Measurements from ENCODE around the gene CSTB.
"Not testable (repeated sequence)": the region's sequence is repeated elsewhere in the genome, so short reads cannot be mapped to it uniquely, and the experiment has no call there.

The CSTB gene, protein sequence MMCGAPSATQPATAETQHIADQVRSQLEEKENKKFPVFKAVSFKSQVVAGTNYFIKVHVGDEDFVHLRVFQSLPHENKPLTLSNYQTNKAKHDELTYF

DNA sequence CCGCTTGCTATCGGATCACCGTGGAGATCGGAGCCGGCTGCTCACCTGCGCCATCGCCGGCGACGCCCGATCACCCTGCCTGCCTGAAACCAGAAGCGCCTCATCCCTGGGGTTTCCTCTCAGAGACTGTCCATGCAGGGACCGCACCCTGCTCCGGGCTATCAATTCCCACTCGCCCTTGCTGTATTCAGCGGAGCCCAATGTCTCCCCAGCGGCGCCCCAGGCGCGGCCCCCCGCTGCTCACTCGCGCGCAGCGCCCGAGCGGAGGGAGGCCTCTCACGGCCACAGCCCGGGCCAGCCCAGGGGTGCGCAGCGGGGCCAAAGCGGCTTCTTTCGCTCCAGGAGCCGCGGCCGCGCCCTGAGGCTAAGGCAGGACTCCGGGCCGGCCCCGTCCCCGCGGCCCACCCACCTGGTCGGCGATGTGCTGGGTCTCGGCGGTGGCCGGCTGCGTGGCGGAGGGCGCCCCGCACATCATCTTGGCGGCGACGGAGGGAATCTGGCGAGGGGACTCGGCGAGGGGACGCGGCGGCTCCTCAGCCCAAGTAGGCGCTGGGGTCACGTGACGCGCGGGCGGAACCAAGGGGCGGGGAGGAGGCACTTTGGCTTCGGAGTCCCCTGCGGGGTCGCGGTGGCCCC, at the start of gene CSTB:
CSTB (minus strand) TSS at position 514 of the 636 bp plus-strand sequence; CDS start at position 475, 39 bp downstream.
- DNase-seq = peak; percentile 83

DNA sequence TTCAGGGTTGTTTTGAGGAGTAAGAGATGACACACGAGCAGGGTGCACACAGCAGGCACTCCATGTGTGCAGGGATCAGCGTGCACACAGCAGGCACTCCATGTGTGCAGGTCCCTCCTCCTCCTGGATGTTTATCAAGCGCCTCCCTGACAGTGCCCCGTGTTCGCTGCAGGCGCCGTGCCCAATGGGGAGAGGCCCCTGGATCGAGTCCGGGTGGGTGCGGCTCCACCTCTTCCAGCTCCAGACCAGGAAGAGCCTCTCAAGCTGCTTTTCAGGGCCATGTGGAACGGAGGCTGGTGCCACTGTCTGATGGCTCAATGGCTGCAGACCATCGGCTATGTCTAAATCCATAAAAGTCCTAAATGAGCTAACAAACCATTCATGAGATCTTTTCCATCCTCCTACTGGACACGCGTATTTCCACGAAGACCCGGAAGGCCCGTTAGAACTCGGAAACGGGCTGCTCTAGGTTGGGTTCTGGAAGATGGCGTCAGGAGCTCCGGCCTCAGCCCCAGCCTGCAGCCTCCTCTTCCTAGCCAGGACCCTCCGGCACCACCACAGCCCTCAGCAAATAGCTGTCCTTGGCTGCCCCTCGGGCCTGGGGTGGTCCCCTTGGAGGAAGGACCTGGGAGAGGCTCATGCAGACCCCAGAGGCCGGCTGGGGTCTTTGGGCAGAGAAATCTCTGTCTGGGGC, 49.3 kb upstream of the CSTB start:
- DNase-seq = no peak

DNA sequence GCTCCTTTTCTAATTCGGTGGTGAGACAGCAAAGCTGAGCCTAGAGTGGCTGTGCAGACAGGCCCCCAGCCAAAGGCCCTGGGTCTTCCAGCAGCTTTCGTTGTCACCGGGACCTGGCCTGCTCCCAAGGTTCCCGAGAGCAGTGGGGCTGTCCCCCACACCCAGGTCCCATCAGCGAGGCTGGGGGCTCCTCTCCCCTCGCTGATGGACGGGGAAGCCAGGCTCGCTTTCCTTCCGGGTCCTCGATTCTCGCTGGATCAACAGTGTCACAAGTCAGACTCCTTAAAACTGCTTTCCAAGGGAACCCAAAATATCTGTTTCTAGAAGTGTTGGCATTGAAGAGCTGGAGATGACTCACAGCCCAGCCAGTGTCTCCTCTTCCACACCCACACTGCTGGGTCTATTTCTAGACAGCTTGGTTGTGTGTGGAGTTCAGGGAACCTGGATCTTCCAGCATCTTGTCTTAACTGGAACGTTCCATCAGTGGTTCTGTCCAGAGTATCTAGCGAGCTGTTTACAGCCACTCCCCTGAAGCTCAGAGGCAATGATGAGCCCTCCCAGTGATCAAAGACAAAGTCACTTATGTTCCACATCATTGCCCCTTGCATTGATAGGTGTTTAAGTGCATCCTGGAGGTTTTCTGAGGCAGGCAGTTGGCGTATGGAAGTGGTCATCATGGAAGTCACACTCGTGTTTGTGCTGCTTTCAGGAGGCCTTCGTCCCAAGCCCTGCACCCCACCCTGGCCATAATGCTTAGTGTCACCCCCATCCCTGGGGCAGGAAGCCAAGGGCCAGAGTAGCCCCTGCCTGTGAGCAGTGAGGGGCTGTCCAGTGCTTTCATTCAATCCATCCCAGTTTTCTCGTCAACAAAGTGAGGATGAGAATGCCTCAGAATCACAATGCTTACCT, 48.5 kb upstream of the CSTB start:
- DNase-seq = no peak

DNA sequence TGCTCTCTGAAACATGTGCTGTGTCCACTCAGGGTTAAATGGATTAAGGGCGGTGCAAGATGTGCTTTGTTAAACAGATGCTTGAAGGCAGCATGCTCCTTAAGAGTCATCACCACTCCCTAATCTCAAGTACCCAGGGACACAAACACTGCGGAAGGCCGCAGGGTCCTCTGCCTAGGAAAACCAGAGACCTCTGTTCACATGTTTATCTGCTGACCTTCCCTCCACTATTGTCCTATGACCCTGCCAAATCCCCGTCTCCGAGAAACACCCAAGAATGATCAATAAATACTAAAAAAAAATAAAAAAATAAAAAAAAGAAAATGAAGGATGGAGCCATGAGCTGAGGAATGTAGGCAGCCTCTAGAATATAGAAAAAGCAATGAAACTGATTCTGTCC, 46.6 kb upstream of the CSTB start:
- DNase-seq = not testable (repeated sequence)

DNA sequence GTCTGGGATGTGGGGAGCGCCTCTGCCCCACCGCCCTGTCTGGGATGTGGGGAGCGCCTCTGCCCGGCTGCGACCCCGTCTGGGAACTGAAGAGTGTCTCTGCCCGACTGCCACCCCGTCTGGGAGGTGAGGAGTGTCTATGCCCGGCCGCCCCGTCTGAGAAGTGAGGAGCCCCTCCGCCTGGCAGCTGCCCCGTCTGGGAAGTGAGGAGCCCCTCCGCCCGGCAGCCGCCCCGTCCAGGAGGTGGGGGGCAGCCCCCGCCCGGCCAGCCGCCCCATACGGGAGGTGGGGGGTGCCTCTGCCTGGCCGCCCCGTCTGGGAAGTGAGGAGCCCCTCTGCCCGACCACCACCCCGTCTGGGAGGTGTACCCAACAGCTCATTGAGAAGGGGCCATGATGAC, 46.1 kb upstream of the CSTB start:
- DNase-seq = not testable (repeated sequence)

DNA sequence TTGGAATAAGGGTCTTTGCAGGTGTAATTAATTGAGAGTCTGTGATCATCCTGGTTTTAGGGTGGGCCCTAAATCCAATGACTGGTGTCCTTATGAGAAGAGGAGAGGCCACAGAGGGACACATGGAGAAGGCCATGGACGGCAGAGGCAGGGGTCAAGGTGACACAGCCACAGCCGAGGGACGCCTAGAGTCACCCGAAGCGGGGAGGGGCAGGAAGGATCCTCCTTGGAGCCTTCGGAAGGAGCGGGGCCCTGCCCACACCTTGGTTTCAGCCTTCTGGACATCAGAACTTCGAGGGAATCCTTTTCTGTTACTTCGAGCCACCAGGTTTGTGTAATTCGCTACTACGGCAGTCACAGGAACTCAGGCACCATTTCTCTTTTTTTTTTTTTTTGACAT, 44.4 kb upstream of the CSTB start:
- peak; percentile 3 for DNase-seq

DNA sequence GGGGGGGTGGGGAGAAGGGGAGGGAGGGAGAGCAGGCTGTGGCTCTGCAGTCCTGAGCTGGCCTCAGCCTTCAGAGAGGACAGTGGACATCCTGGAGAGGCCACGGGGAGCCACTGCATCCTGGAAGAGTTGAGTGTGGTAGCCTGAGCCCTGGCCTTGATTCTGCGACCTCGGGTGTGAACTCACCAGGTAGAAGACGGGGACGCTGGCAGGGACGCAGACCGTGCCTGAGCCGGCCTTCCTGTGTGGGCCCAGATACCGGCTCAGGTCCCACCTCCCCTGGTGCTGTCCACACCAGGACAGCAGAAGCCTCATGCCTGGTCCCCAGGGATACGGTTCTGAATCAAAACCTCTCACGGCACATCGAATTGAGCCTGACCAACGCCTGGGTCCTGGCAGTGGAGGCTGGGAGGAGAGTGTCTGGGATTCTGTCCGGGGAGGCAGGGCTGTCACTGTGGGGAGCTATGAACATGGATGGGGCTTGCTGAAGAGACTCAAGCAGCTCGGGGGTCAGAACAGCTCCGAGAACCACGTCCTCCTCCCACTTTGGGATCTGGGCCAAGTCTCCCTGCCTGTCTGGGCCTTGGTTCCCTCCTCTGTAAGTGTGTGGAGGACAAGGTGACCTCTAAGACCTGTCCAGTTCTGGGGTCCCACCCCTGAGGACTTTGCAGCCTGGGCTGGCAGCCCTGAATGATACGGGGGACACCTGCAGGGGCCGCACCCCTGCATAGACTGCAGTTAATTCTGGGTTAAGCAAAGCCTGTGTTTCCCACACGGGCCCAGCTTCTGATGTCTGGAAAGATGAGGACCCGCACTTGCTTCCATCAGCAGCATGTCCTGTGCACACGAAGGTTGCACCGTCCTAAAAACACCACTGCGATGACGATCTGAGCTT, 43.6 kb upstream of the CSTB start:
- peak; percentile 10 for DNase-seq

DNA sequence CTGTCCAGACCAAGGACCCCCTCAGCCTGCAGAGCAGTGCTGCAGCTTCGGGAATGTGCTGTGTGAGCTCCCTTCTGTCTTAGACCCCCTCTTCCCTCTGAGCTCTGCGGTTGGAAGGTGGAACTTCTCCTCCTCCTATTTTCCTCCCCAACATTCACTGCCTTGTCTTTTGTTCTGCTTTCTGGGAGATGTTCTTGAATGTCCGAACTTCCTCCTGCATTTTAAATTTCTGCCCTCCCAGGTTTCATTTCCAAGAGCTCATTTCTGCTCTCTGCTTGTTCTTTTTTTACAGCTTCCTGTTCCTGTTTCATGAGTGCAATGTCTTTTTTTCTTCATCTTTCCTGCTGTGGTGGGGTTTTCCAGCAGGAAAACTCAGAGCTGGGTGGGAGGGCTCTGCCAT, 42.6 kb upstream of the CSTB start:
- peak; percentile 26 for DNase-seq

DNA sequence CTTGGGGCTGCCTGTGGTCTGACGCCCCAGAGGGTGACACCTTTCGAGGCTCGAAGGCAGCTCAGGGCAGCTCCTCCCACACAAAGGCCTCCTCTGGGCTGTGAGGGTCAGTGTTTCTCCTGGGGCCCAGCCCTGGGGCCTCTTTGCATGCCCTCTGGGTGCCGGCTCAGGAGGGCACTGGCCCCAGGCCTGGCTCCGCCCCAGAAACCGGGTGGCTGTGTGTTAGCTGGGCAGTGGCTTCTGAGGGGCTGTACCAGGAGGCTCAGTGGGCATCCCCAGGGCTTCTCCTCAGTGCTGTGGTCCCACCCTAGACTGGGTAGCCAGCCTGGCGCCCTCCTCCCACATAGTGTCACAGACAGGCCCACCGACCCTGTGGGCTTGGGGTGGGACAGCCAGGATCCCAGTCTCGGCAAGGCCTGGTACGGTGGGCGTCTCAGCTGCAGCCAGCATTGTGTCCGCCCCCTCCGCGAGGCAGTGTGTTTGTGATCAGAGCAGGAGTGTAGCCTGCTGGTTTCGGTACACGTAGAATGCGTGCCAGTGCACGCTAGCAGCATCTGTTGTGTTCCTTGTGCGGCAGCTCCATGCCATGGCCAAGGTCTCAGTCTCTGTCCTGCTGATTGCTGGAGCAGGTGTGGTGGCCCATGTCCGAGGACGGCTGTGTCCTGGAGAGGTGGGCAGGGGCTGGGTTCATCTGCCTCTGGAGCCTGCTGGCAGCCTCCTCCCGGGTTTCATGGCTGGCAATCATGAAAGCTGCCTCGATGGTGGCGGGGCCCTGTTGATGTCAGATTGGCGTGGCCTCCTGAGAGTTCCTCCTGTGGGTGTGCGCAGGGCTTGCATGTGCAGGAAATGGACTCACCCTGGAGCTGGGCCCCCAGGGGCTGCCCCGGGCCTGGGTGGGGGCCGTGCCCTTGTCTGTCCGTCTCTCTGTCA, 41.3 kb upstream of the CSTB start:
- DNase-seq = peak; percentile 19

DNA sequence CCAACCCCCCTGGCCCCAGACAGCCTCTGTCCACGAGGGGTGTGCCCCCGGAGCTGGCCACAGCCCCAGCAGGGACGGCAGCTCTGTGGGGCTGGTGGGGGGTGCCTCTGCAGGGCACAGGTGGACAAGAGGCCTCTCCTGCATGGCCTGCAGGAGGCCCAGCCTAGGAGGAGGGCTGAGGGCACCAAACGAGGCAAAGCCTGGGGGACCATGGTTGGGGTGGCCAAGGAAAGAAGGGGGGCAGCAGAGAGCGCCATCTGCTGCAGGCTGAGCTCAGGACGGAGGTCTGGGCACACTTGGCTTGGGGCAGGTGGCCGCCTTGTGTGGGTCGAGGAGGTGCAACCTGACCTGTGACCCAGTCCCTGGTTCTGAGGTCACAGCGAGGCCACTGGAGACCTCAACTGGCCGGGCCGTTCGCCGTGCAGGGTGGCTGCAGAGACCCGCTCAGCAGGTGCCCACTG, 40.5 kb upstream of the CSTB start:
- DNase-seq = peak; percentile 27

DNA sequence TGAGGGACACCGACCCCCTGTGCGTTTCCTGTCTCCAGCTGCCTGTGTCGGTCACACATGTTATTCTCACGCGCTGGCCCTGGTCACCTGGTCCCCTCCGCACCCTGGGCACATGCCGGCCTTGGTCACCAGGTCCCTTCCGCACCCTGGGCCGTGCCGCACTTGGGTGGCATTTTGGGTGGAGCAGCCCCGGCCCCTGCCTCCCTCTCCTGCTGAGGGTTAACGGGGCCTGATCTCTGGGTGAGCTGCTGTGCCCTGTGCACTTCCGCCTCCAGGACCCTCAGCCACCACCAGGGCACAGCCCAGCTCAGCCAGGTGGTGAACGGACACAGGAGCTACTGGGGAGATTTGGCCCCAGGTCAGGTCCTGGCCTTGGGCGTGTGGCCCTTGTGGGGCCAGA, 39.9 kb upstream of the CSTB start:
- DNase-seq = no peak

DNA sequence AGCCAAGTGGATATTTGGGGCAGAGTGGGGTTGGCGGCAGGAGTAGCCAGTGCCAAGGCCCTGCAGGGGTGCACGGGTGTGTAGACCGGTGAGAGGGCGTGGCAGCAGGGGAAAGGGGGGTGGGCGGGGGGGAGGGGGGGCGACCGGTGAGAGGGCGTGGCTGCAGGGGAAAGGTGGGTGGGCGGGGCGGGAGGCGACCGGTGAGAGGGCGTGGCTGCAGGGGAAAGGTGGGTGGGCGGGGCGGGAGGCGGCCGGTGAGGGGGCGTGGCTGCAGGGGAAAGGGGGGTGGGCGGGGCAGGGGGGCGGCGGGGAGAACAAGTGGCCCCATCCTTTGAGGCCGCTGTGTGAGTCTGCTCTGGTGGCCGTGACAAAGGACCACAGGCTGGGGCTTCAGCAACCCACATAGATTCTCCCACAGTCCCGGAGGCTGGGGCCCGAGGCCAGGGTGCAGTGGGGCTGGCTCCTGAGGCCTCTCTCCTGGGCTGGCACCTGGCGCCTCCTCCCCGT, 39.1 kb upstream of the CSTB start:
- DNase-seq = no peak

DNA sequence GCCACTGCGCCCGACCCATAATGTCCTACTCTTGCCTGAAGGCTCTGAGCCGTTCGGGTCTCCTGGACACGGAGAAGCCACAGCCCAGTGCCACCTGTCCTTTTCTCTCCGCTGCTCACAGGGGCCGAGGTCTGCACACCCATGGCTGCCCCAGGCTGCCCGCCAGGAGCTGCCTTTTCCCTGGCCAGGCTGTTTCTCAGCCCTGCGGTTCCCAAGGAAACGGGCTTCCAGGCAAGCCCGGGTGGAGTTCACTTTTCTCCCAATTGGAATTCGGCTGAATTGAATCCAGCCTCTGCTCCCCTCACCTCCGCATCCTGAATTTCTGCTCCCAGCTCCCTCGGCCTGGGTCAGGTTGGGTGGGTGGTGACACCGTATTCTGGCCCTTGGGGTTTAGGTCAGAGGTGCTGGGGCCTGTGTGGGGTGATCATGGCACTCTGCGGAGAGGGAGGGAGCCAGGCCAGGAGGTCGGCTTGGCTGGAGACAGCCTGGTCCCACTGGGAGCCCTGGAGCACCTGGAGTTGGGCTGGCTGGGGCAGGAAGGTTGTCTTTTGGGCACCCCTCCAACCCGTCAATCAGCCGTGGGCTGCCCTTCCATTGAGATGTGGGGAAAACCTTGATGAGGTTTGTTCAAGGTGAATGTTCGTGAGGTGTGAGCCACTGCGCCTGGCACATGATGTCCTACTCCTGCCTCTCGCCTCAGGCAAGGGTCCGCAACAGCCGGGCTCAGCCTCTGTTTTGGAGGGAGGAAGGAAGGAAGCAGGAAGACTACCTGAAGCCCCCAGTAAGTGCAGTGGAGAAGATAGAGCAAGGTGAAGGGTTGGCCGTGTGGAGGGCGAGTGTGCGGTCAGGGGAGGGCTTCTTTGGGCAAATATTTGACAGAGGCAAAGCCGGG, 38.4 kb upstream of the CSTB start:
- DNase-seq = no peak

DNA sequence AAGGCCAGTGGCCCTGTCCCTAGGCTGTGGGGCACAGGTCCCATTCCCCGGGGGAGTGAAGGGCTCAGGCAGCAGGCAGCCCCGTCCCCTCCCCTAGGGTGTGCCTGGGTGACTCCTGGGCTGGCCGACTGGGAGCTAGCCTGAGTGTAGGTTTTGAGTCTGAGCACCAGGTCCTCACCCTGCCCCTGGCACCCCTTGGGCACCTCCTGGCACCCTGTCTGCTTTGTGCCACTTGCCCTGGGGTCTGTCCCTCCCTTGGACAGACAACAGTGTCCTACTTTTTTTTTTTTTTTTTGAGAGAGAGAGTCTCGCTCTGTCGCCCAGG, 37.5 kb upstream of the CSTB start:
- no peak for DNase-seq

DNA sequence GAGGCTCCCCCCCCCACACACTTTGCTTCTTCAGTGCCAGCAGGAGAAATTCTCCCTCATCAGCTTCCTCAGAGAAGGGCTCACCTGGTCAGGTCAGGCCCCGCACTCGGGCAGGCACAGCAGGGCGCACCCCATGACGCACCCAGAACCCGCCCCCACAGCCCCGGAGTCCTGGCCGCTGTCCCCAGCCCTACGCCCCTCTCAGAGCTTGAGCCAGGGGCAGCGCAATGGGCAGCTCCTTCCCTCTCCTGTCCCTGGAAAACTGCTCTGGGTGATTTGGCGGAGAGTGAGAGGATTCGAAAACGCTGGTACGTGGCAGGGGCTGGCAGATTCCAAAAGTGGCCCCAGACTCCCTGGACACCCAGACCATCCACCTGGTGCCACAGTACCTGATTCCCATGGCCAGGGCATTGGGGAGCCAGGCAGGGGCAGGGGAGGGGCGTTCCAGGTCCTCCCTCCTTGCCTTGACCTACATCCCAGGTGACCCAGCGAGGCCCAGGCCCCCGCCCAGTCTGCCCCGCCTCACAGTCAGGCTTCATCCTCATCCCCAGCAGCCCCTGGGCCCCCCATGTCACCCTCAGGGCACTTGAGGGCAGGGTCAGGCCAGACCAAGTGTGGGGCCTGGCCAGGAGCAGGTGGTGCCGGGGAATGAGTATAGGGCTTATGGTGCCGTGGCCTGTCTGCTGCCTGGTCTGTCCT, 37.0 kb upstream of the CSTB start:
- no peak for DNase-seq

DNA sequence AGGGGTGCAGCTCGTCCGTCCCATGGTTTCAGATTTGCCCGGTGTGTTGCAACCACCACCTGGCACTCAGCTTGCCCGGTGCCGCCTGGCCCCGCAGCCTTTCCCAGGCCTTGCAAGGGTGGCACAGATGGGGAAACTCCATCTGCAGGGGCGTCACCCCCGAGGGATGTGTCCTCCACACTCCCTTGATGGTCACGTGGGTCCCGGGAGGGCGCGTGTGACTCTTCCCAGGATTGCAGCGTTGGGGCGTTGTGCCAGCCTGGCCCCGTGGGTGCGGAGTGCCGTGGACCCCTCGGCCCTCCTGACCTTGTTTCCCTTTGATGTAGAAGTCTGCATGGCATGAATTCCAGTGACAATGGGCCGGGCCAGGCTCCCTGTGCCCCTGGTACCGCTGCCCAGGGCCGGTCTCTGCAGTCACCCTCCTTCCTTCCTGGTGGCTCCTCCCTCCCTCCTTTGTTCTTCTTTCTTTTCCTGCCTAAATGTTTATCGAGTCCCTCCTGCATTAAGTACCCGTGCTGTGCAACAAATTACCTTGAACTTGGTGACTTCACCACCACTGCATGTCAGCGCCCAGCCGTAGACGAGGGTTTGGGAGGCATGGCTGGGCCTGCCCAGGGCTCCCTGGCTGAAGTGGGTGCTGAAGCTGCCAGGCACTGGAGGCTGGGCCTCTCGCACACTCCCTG, 36.2 kb upstream of the CSTB start:
- no peak for DNase-seq

DNA sequence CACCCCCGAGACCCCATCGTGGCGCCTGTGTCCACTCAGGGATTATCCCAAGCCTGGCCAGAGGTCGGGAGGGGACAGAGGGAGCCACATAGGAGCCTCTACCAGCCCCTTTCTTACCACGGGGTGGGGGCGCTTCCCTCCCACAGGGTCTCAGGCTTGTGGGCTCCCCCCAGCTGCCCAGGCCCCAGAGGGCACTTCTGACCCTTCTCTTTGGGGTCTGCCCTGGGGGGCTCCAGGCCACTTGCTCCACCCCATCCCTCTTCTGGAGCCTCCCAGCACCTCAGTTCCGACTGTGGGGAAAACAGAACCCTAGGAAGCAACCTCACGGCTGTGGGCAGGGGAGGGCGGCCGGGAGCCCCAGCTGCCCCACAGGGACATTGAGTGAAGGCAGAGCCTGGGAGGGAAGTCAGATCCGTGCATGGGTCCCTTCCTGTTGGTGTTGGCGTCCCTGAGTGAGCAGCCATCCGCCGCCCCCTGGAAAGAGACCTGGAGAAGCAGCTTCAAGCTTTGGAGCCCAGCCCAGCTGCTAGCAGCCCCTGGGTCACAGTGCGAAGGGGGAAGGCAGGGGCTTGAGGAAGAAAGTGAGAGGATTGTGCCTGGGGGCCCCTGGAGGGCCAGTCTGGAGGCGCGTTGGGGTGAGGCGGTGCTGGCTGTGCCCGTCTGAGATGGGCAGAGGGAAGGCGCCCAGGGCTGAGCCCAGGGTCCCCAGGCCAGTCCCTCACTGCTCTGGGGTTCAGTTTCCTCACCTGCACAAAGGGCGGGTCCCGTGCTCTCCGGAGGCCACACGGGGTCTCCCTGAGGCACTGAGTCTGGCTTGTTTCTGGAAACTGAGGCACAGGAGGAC, 35.4 kb upstream of the CSTB start:
- DNase-seq = no peak

All from left hindlimb (tissue), 1 donor.